Right ventricle myocardium superior (tissue), 1 donor: ENCODE results near the gene ABCB9. TPM values are rescaled to one million over a fixed set of nuclear protein-coding genes. Genes with fewer than 3 reads are reported as not detected.

Experiments used
- ATAC-seq: fragments of 200-7000 bp; cut with Tn5 transposase; one replicate; pipeline ENCODE4 v1.9.1; 2020; ENCODE audit warnings: mild to moderate bottlenecking; ENCODE audit not compliant: poor library complexity
- DNase-seq: peaks from one replicate; pipeline ENCODE4 v3.0.0-alpha.2; 2020
- intact Hi-C: fragments of 100-400 bp; cut with DNase I; formaldehyde crosslinking; loops from one replicate; pipeline ENCODE4 v1.11.2; 2022
- total RNA-seq: library from RNA; stranded (reverse); fragmentation: NEBNext Ultra II Directional; extraction: Animal tissue kit (Norgen Biotek cat#: 25700); gene quantifications from one replicate; pipeline ENCODE4 v1.2.1, GENCODE V29; 2021
- donor health status: DM: no; HTN: yes; CAD: no; lungs with severe emphysema.

ABCB9 gene
- total RNA-seq, 1 donor from 2014 or later: 3.9 TPM

GRCh38 chr12:122984612-122985337, 18.5 kb upstream of the ABCB9 start:
- intact Hi-C loops: no loop called here
- DNase-seq: peak; percentile 74
- ATAC-seq: peak; percentile 20

GRCh38 chr12:122983789-122984515, 17.7 kb upstream of the ABCB9 start:
- DNase-seq (no peak), ATAC-seq (no peak)
- intact Hi-C loops: no loop called here

- intact Hi-C loops: no loop called here
- DNase-seq (no peak), ATAC-seq (no peak)
Measured at GRCh38 chr12:122982963-122983788, 16.9 kb upstream of the ABCB9 start.

GRCh38 chr12:122982477-122982815, 16.2 kb upstream of the ABCB9 start:
- no peak for ATAC-seq
- intact Hi-C loops: no loop called here
- DNase-seq: no peak

GRCh38 chr12:122981587-122982476, 15.6 kb upstream of the ABCB9 start:
- intact Hi-C loops: no loop called here
- no peak for DNase-seq
- no peak for ATAC-seq

- no peak for DNase-seq
- no peak for ATAC-seq
- intact Hi-C loops: no loop called here
Measured at GRCh38 chr12:122981036-122981471, 14.8 kb upstream of the ABCB9 start.

- DNase-seq (peak; percentile 81), ATAC-seq (peak; percentile 86)
- intact Hi-C loops: no loop called here
Measured at GRCh38 chr12:122980183-122981035, 14.1 kb upstream of the ABCB9 start, which contains the start of gene ARL6IP4. Gene ARL6IP4, plus strand, starts transcription at chr12:122980681. Its CDS starts 459 bp downstream, at chr12:122981140.

- no peak for DNase-seq
- intact Hi-C loops: loop anchor here (10.0 kb wide), 1 partner anchor 165 kb away; no protein-coding TSS in a partner anchor
- no peak for ATAC-seq
Measured at GRCh38 chr12:122979908-122980182, 13.6 kb upstream of the ABCB9 start.

- intact Hi-C loops: loop anchor here (10.0 kb wide), 1 partner anchor 166 kb away; no protein-coding TSS in a partner anchor
- DNase-seq: no peak
- ATAC-seq: no peak
Measured at GRCh38 chr12:122979001-122979907, 13.0 kb upstream of the ABCB9 start.

GRCh38 chr12:122978507-122978955, 12.3 kb upstream of the ABCB9 start:
- intact Hi-C loops: loop anchor here (10.0 kb wide), 1 partner anchor 166 kb away; no protein-coding TSS in a partner anchor
- DNase-seq: no peak

GRCh38 chr12:122977655-122978392, 11.6 kb upstream of the ABCB9 start:
- intact Hi-C loops: loop anchor here (10.0 kb wide), 1 partner anchor 167 kb away; no protein-coding TSS in a partner anchor
- DNase-seq: no peak
- no peak for ATAC-seq

More at GRCh38 chr12:122978507-122978955, 12.3 kb upstream of the ABCB9 start:
- ATAC-seq: no peak

GRCh38 chr12:122977153-122977552, 10.9 kb upstream of the ABCB9 start:
- ATAC-seq (no peak), DNase-seq (no peak)
- intact Hi-C loops: loop anchor here (10.0 kb wide), 1 partner anchor 168 kb away; no protein-coding TSS in a partner anchor

- ATAC-seq (no peak), DNase-seq (peak; percentile 33)
- intact Hi-C loops: loop anchor here (10.0 kb wide), 1 partner anchor 168 kb away; no protein-coding TSS in a partner anchor
Measured at GRCh38 chr12:122976648-122976975, 10.3 kb upstream of the ABCB9 start.

GRCh38 chr12:122975790-122976647, 9.8 kb upstream of the ABCB9 start:
- ATAC-seq (no peak), DNase-seq (no peak)
- intact Hi-C loops: loop anchor here (10.0 kb wide), 1 partner anchor 169 kb away; no protein-coding TSS in a partner anchor
